Measurements from ENCODE around the gene CD24.
"Not testable (repeated sequence)": the region's sequence is repeated elsewhere in the genome, so short reads cannot be mapped to it uniquely, and the experiment has no call there.

Gene CD24

DNA sequence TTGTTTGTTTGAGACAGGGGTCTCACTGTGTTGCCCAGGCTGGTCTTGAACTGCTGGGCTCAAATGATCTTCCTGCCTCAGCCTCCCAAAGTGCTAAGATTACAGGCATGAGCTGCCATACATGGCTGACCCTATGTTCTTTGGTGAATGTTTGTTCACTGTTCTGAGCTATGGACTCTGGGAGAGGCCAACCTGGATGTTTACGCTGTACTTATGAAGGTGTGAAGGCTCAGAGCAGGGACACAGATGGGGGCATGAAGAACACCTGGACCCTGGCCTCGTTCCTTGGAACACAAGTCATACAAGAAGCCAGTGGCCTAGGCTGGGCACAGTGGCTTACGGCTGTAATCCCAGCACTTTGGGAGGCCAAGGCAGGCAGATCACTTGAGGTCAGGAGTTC lies 21.1 kb upstream of the CD24 start:
- no peak overlapping the region for H3K4me3 ChIP-seq (ENCODE audit: low read length)
- no peak for DNase-seq (ENCODE audit: low read depth)
- TF ChIP-seq, protein P1, sequence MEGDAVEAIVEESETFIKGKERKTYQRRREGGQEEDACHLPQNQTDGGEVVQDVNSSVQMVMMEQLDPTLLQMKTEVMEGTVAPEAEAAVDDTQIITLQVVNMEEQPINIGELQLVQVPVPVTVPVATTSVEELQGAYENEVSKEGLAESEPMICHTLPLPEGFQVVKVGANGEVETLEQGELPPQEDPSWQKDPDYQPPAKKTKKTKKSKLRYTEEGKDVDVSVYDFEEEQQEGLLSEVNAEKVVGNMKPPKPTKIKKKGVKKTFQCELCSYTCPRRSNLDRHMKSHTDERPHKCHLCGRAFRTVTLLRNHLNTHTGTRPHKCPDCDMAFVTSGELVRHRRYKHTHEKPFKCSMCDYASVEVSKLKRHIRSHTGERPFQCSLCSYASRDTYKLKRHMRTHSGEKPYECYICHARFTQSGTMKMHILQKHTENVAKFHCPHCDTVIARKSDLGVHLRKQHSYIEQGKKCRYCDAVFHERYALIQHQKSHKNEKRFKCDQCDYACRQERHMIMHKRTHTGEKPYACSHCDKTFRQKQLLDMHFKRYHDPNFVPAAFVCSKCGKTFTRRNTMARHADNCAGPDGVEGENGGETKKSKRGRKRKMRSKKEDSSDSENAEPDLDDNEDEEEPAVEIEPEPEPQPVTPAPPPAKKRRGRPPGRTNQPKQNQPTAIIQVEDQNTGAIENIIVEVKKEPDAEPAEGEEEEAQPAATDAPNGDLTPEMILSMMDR (conservative IDR thresholded peaks at IDR 0.05; ENCODE audit: low read depth, low read length), result no peak

DNA sequence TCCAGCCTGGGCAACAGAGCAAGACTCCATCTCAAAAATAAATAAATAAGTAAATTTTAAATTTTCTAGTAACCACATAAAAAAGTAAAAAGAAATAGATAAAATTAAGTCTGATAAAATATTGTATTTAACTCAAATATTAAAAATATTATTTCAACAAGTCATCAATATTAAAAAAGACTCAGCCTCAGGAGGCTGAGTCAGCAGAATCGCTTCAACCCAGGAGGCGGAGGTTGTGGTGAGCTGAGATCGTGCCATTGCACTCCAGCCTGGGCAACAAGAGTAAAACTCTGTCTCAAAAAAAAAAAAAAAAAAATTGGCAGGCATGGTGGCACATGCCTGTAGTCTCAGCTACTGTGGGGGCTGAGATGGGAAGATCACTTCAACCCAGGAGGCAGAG lies 15.2 kb upstream of the CD24 start:
- H3K4me3 ChIP-seq (ENCODE audit: low read length); DNase-seq (ENCODE audit: low read depth): not testable (repeated sequence)

DNA sequence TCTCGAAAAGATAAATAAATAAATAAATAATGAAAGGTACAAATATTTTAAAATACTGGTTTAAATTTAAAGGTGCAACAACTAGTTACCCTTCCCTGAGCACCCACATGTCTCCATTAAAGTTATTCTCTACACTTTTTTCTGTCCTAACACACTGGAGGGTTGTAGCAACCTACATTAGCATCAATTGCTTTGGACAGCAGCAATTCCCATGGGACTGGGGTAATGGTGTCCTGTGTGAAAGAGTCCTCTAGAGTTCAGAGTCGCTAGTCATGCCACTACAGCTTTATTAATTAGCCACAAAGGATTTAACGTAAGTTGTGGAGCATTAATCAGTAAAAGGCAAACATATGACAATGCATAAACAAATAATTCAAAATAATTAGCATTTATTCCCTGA lies 14.1 kb upstream of the CD24 start:
- TF ChIP-seq, protein P1 (conservative IDR thresholded peaks at IDR 0.05; ENCODE audit: low read depth, low read length), result no peak
- H3K4me3 ChIP-seq (ENCODE audit: low read length), result no peak overlapping the region

DNA sequence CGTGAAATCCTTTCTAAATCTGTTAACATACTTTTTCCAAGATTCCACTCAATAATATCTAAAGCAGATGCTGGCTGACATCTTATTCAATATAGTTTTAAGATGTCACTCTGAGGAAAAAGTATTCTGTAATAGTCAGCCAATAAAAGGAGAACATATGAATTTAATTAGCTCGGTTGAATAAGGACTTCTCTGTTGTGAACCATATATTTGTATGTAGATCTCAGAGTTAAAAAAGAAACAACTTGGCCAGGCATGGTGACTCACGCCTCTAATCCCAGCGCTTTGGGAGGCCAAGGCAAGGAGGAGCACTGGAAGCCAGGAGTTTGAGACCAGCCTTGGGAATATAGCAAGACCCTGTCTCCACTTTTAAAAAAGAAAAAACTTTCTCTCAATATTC lies 7.4 kb upstream of the CD24 start:
- TF ChIP-seq, protein P1 (conservative IDR thresholded peaks at IDR 0.05; ENCODE audit: low read depth, low read length), result no peak
- no peak for DNase-seq (ENCODE audit: low read depth)
- no peak overlapping the region for H3K4me3 ChIP-seq (ENCODE audit: low read length)

More for the DNA sequence above, 14.1 kb upstream of the CD24 start:
- DNase-seq (ENCODE audit: low read depth), result no peak

DNA sequence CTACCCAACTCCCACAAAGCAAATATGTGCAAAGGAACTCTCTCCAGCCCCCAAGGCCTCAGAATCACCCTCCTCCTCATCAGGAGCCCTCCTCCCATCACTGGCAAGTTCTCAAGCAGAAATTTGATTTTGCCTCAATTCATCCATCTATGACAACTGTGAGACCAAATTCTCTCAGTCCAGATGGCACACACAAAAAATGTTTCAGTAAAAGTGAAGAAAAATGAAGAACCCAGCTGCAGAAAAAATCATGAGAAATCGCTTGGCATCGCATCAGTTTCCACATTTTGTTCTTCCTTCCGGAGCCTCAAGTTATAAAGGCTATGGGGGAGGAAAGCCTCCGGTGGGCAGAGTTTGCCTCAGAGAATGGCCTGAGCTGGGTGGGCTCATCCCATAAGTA lies 6.4 kb upstream of the CD24 start:
- no peak for DNase-seq (ENCODE audit: low read depth)
- TF ChIP-seq, protein P1 (conservative IDR thresholded peaks at IDR 0.05; ENCODE audit: low read depth, low read length), result no peak
- no peak overlapping the region for H3K4me3 ChIP-seq (ENCODE audit: low read length)

DNA sequence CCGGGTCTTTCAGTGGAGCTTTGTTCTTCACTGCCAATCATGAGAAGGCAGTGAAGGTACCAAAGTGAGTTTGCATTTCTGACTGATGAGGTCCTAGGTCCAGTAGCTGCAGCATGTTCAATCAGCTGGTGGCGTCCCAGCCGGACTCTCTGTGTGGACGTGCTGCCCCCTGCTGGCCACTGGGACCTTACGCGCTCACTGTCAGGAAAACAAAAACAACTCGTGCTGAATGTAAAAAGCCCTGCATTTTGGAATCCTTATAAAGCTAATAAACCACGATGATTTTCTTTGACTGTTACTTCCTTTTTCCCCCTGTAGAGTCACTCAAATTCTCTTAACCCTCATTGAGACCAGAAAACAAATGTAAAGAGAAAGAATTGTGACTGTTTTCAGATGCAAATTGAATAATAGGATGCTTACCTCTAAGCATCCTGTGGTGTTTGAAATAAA lies 4.9 kb upstream of the CD24 start:
- TF ChIP-seq, protein P1 (conservative IDR thresholded peaks at IDR 0.05; ENCODE audit: low read depth, low read length), result peak; percentile 89
- DNase-seq (ENCODE audit: low read depth), result peak; percentile 32
- H3K4me3 ChIP-seq (ENCODE audit: low read length), result no peak overlapping the region

DNA sequence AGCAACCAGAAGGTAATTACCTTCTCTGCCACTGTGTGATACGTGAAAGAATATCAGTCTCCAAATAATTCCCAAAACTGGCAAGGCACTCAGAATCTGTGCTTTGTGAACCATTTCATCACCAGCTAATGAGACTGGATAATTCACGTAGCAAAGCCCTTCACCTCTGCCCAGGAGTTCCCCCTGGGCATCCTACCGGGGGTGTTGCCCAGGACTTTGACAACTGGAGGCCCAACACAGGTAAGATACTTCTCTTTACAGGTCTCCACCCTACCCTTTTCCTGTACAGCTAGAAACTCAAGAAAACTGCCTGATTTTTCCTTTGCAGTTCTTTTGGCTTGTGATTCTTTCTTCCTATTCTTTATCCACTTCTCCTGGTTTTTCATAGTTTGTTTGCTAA lies 2.7 kb upstream of the CD24 start:
- TF ChIP-seq, protein P1 (conservative IDR thresholded peaks at IDR 0.05; ENCODE audit: low read depth, low read length), result no peak
- DNase-seq (ENCODE audit: low read depth), result no peak
- H3K4me3 ChIP-seq (ENCODE audit: low read length), result no peak overlapping the region

DNA sequence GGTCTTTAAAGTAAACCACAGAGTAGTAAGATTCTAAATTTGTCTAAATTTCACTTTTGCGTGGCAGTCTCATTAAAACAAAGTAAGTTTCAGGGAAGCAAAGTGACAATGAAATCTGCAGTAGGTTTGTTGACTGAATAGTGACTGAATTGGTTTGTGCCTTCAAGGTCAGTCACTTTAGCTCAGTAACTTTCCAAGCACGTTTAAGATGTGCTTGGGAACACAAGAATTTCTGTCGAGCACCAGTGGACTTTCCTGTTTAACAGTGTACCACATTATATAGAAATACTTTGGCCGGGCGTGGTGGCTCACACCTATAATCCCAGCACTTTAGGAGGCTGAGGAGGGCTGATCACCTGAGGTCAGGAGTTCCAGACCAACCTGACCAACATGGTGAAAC lies 1.7 kb upstream of the CD24 start:
- no peak for DNase-seq (ENCODE audit: low read depth)
- TF ChIP-seq, protein P1 (conservative IDR thresholded peaks at IDR 0.05; ENCODE audit: low read depth, low read length), result no peak
- no peak overlapping the region for H3K4me3 ChIP-seq (ENCODE audit: low read length)
